GM21786 (cell line): Measurements from ENCODE around the gene ZNF789.

Source experiments
- ATAC-seq: cut with Tn5 transposase; IDR thresholded peaks from one replicate; pipeline ENCODE4 v1.9.1; 2021; ENCODE audit not compliant: unreplicated experiment

The ZNF789 gene

GRCh38 chr7:99457650-99458493 is 14.8 kb upstream of the ZNF789 start:
- no peak for ATAC-seq

GRCh38 chr7:99459087-99459486 is 13.6 kb upstream of the ZNF789 start:
- ATAC-seq, result no peak

GRCh38 chr7:99460651-99461050 is 12.0 kb upstream of the ZNF789 start:
- no peak for ATAC-seq

- ATAC-seq, result no peak
Observed at GRCh38 chr7:99461221-99461620, 11.5 kb upstream of the ZNF789 start.

- no peak for ATAC-seq
Observed at GRCh38 chr7:99465421-99465768, 7.3 kb upstream of the ZNF789 start.

- no peak for ATAC-seq
Observed at GRCh38 chr7:99468336-99468918, 4.3 kb upstream of the ZNF789 start.

GRCh38 chr7:99469381-99470065 is 3.2 kb upstream of the ZNF789 start:
- no peak for ATAC-seq

GRCh38 chr7:99473315-99473596 is 566 bp downstream of the ZNF789 start:
- peak; percentile 29 for ATAC-seq

- ATAC-seq, result no peak
Observed at GRCh38 chr7:99476107-99476506, 3.4 kb downstream of the ZNF789 start.

- no peak for ATAC-seq
Observed at GRCh38 chr7:99478464-99479440, 6.1 kb downstream of the ZNF789 start.

GRCh38 chr7:99485094-99485493 is 12.4 kb downstream of the ZNF789 start:
- ATAC-seq, result no peak

- ATAC-seq, result no peak
Observed at GRCh38 chr7:99489235-99489634, 16.5 kb downstream of the ZNF789 start.

- no peak for ATAC-seq
Observed at GRCh38 chr7:99490878-99491277, 18.2 kb downstream of the ZNF789 start.

GRCh38 chr7:99493823-99494222 is 21.1 kb downstream of the ZNF789 start:
- ATAC-seq, result no peak

- no peak for ATAC-seq
Observed at GRCh38 chr7:99497766-99498545, 25.3 kb downstream of the ZNF789 start.

- ATAC-seq, result no peak
Observed at GRCh38 chr7:99498546-99498944, 25.9 kb downstream of the ZNF789 start.

- no peak for ATAC-seq
Observed at GRCh38 chr7:99499371-99499720, 26.7 kb downstream of the ZNF789 start.

- peak; percentile 38 for ATAC-seq
Observed at GRCh38 chr7:99499721-99500636, 27.3 kb downstream of the ZNF789 start, which contains the start of gene ZNF394. ZNF394 (minus strand) TSS chr7:99500281; CDS start chr7:99500093, 188 bp downstream.

- no peak for ATAC-seq
Observed at GRCh38 chr7:99500637-99501009, 27.9 kb downstream of the ZNF789 start.
